ENCODE results near the gene WDR72. TPM values are rescaled to one million over a fixed set of nuclear protein-coding genes. Genes with fewer than 3 reads are reported as not detected.

Gene WDR72
- total RNA-seq, 1 donor from 2014 or later = 1.1 TPM

DNA sequence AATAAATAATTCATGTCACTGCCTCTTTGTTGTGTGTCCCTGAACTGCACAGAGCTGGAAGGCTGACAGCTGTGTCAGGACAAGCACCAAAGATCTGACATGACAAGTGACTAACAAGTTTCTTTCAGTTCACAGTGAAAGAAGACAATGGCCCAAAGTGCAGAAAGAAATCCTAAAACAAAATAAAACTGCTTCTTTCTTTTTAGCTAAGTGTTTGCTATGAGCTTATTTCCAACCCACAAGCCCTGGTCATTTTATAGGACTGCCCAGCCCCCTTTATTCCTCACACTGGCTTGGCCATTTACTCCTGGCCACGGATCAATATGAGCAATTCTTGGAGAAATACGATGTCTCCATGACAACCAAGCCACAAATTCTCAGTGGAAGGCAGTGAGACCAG, 238.5 kb downstream of the WDR72 start:
- Mint-ChIP-seq H3K4me1 (ENCODE audit: low read depth, unreplicated experiment) (peaks cover 10% of the 10 kb centered on the region), H3K27me3 (ENCODE audit: unreplicated experiment) (no peaks in the 10 kb centered on the region), H3K27ac (ENCODE audit: unreplicated experiment) (no peak overlapping the region), H3K9me3 (ENCODE audit: unreplicated experiment) (no peaks in the 10 kb centered on the region), H3K36me3 (ENCODE audit: unreplicated experiment) (no peaks in the 10 kb centered on the region), H3K4me3 (ENCODE audit: unreplicated experiment) (no peak overlapping the region)
- peak; percentile 29 for DNase-seq
- TF ChIP-seq, protein P1, sequence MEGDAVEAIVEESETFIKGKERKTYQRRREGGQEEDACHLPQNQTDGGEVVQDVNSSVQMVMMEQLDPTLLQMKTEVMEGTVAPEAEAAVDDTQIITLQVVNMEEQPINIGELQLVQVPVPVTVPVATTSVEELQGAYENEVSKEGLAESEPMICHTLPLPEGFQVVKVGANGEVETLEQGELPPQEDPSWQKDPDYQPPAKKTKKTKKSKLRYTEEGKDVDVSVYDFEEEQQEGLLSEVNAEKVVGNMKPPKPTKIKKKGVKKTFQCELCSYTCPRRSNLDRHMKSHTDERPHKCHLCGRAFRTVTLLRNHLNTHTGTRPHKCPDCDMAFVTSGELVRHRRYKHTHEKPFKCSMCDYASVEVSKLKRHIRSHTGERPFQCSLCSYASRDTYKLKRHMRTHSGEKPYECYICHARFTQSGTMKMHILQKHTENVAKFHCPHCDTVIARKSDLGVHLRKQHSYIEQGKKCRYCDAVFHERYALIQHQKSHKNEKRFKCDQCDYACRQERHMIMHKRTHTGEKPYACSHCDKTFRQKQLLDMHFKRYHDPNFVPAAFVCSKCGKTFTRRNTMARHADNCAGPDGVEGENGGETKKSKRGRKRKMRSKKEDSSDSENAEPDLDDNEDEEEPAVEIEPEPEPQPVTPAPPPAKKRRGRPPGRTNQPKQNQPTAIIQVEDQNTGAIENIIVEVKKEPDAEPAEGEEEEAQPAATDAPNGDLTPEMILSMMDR (IDR thresholded peaks at IDR 0.05; ENCODE audit: partially characterized antibody, unreplicated experiment) = no peak

DNA sequence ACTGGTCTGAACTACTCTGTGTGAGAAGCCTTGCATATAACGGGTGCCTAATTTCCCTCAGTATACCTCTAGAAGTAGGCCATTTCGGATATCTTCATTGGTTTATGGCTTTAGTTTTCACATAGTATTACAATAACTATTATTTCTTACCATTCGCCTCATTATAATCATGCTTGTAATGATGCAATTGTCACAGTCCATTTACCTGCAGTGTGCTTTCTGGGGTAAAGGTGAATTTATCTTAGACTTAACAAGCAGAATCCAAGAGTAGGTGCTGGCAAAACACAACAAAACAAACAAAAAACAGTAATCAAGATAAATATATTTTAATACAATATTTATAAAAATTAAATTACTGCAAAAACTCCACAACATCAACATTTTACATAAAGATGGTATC, 246.0 kb downstream of the WDR72 start:
- Mint-ChIP-seq H3K27me3 (ENCODE audit: unreplicated experiment) (no peaks in the 10 kb centered on the region), H3K4me1 (ENCODE audit: low read depth, unreplicated experiment) (peaks cover 14% of the 10 kb centered on the region), H3K9me3 (ENCODE audit: unreplicated experiment) (no peaks in the 10 kb centered on the region), H3K4me3 (ENCODE audit: unreplicated experiment) (no peak overlapping the region), H3K36me3 (ENCODE audit: unreplicated experiment) (no peaks in the 10 kb centered on the region), H3K27ac (ENCODE audit: unreplicated experiment) (no peak overlapping the region)
- TF ChIP-seq, protein P1 (IDR thresholded peaks at IDR 0.05; ENCODE audit: partially characterized antibody, unreplicated experiment) = no peak
- no peak for DNase-seq

DNA sequence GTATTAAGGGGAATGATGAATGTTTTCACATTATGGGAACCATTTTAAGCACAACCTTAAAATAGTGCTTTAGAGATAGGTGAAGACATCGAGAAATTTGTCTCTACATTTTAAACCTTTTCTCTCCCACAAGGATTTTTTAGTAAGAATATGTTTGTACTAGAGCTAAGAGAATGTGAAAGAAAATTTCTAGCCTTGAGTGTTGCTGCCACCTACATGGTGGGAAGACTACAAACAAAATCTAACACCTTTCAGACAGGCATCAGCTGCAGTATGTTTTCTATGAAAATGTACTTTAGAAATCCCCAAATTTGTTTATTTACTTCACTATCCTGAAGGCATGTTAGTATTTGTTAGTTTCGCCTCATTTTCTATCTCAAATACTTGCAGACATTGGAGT, 247.4 kb downstream of the WDR72 start:
- no peaks in the 10 kb centered on the region for H3K9me3 Mint-ChIP-seq (ENCODE audit: unreplicated experiment)
- H3K4me1 Mint-ChIP-seq (ENCODE audit: low read depth, unreplicated experiment) = peaks cover 18% of the 10 kb centered on the region
- no peaks in the 10 kb centered on the region for H3K36me3 Mint-ChIP-seq (ENCODE audit: unreplicated experiment)
- no peak for DNase-seq
- peaks cover 3% of the 10 kb centered on the region for H3K27me3 Mint-ChIP-seq (ENCODE audit: unreplicated experiment)
- H3K27ac Mint-ChIP-seq (ENCODE audit: unreplicated experiment) = no peak overlapping the region
- no peak overlapping the region for H3K4me3 Mint-ChIP-seq (ENCODE audit: unreplicated experiment)
- TF ChIP-seq, protein P1 (IDR thresholded peaks at IDR 0.05; ENCODE audit: partially characterized antibody, unreplicated experiment) = no peak

DNA sequence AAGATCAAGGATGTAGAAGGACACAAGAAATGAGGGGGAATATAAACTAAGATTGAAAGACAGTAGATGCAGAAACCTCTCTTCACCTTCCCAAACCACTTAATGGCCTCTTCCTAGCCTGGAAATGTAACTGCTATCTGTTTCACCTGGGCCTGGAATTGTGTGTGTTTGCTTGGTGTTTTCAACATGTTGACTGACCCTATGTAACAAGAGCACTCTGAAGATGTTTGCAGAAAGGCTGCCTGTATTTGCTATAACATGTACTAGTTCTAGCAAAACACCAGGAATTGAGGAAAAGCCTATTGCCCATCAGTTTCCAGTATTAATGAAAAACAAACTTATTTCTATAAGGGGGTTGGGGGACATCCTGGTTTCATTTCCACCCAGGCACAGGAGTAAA, 248.3 kb downstream of the WDR72 start:
- no peak overlapping the region for H3K4me3 Mint-ChIP-seq (ENCODE audit: unreplicated experiment)
- peaks cover 21% of the 10 kb centered on the region for H3K4me1 Mint-ChIP-seq (ENCODE audit: low read depth, unreplicated experiment)
- H3K27me3 Mint-ChIP-seq (ENCODE audit: unreplicated experiment) = peaks cover 3% of the 10 kb centered on the region

DNA sequence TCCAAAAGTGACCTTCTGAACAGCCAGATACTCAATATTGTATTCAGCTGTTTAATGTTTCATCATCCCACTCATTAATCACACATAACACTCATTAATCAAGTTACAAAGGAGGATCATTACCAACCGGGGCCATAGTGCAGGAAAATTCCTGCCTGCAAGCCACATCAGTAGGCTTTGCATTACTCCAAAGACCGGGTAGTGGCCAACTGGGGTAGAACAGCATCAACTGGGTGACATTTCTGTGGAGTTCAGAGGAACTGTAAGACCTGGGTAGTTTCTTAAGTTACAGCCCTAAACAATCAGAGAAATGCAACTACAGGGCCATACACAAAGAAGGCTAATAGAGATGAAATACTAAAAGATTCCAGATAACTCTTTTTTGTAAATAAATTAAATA, 253.1 kb downstream of the WDR72 start:
- Mint-ChIP-seq H3K36me3 (ENCODE audit: unreplicated experiment) (peaks cover 6% of the 10 kb centered on the region), H3K27ac (ENCODE audit: unreplicated experiment) (peak overlapping the region; percentile 77), H3K4me1 (ENCODE audit: low read depth, unreplicated experiment) (peaks cover 16% of the 10 kb centered on the region), H3K4me3 (ENCODE audit: unreplicated experiment) (no peak overlapping the region), H3K27me3 (ENCODE audit: unreplicated experiment) (peaks cover 3% of the 10 kb centered on the region), H3K9me3 (ENCODE audit: unreplicated experiment) (no peaks in the 10 kb centered on the region)
- TF ChIP-seq, protein P1 (IDR thresholded peaks at IDR 0.05; ENCODE audit: partially characterized antibody, unreplicated experiment) = no peak
- no peak for DNase-seq

More for the DNA sequence above, 248.3 kb downstream of the WDR72 start:
- no peaks in the 10 kb centered on the region for H3K9me3 Mint-ChIP-seq (ENCODE audit: unreplicated experiment)
- H3K36me3 Mint-ChIP-seq (ENCODE audit: unreplicated experiment) = no peaks in the 10 kb centered on the region
- H3K27ac Mint-ChIP-seq (ENCODE audit: unreplicated experiment) = no peak overlapping the region
- no peak for DNase-seq
- TF ChIP-seq, protein P1 (IDR thresholded peaks at IDR 0.05; ENCODE audit: partially characterized antibody, unreplicated experiment) = no peak
